Measurements from ENCODE around the gene FBXO31.

DNA sequence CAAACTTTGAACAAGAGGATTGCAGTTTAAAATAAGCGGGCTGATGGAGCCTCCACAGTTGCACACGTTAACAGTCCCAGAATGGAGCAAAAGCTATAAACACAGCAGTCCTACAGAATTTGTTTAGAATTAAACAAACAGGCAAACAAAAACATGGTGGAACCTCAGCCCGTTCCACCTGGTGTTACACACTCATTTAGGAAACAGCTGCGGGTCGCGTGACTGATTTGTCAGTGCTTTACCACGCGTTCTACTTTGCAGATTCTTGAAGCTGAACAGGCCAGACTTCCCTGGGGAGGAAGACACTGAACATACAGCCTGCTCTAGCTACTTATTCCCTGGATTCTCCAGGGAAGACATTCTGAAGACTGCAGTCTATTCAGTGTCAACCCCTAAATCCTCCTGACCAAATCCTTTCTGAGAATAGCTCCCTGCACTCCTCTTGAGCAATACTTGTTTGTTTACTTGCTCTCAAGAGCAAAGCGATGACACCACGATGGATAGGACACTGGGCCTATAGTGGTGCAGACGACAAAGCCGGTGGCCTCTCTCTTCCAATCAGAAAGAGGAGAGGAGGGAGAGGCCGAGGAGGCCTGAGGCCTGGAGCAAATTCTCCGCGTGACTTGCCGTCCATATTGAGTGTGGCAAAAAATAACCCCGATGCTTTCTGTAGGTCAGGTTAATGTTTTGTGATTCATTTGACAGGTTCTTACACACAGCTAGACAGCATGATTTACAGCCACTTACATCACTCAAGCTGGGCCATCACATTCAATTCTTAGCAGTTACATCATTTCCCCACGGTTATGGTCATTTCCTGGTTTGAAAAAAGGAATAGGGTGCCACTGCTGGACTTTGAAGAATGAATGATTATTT lies 4.6 kb upstream of the FBXO31 start:
- TF ChIP-seq, protein P1, sequence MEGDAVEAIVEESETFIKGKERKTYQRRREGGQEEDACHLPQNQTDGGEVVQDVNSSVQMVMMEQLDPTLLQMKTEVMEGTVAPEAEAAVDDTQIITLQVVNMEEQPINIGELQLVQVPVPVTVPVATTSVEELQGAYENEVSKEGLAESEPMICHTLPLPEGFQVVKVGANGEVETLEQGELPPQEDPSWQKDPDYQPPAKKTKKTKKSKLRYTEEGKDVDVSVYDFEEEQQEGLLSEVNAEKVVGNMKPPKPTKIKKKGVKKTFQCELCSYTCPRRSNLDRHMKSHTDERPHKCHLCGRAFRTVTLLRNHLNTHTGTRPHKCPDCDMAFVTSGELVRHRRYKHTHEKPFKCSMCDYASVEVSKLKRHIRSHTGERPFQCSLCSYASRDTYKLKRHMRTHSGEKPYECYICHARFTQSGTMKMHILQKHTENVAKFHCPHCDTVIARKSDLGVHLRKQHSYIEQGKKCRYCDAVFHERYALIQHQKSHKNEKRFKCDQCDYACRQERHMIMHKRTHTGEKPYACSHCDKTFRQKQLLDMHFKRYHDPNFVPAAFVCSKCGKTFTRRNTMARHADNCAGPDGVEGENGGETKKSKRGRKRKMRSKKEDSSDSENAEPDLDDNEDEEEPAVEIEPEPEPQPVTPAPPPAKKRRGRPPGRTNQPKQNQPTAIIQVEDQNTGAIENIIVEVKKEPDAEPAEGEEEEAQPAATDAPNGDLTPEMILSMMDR (IDR thresholded peaks at IDR 0.05): peak in 1 of 5 experiments; percentile 27
- peak; percentile 61 to 88 for TF ChIP-seq POLR2A (IDR thresholded peaks at IDR 0.05)
